GM23338 (cell line): ENCODE measurements around the gene TRPM2. TPM values are rescaled to one million over a fixed set of nuclear protein-coding genes. Genes with fewer than 3 reads are reported as not detected.

ENCODE experiments used
- ATAC-seq: fragments of 200-7000 bp; cut with Tn5 transposase; 3 replicates; pipeline ENCODE4 v1.9.1; 2020
- DNase-seq: peaks from one replicate; pipeline ENCODE4 v3.0.0-alpha.2; 2015; ENCODE audit warnings: low spot score
- H2AFZ ChIP-seq: fragments of 200-600 bp; sonication (generic); 2 replicates; pipeline ENCODE4 v1.8.0; 2016; ENCODE audit warnings: antibody characterized with exemption, mild to moderate bottlenecking, moderate library complexity
- H3F3A ChIP-seq: fragments of 200-600 bp; sonication (generic); replicated peaks from 2 replicates; pipeline ENCODE4 v1.8.0; 2017; ENCODE audit warnings: antibody characterized with exemption, mixed run types, low read depth
- H3K27ac ChIP-seq: fragments of 200-600 bp; sonication (generic); 2 replicates; pipeline ENCODE4 v1.6.1; 2016; ENCODE audit warnings: low read depth
- H3K27me3 ChIP-seq: fragments of 200-600 bp; sonication (generic); 2 replicates; pipeline ENCODE4 v1.8.0; 2016; ENCODE audit warnings: mild to moderate bottlenecking, mixed run types, moderate library complexity; ENCODE audit not compliant: insufficient read depth
- H3K36me3 ChIP-seq: fragments of 200-600 bp; sonication (generic); 2 replicates; pipeline ENCODE4 v1.8.0; 2016; ENCODE audit warnings: mild to moderate bottlenecking; ENCODE audit not compliant: insufficient read depth
- H3K4me1 ChIP-seq: fragments of 200-600 bp; sonication (generic); 2 replicates; pipeline ENCODE4 v1.8.0; 2016; ENCODE audit warnings: mild to moderate bottlenecking, moderate library complexity; ENCODE audit not compliant: insufficient read depth
- H3K4me2 ChIP-seq: fragments of 200-600 bp; sonication (generic); 2 replicates; pipeline ENCODE4 v1.7.1; 2017; ENCODE audit warnings: mixed run types
- H3K4me3 ChIP-seq: fragments of 200-600 bp; sonication (generic); 2 replicates; pipeline ENCODE4 v1.6.1; 2016; ENCODE audit warnings: mixed run types
- H3K79me2 ChIP-seq: fragments of 200-600 bp; sonication (generic); replicated peaks from 2 replicates; pipeline ENCODE4 v1.8.0; 2017; ENCODE audit warnings: mild to moderate bottlenecking; ENCODE audit not compliant: insufficient read depth
- H3K9me2 ChIP-seq: fragments of 200-600 bp; sonication (generic); 2 replicates; pipeline ENCODE4 v1.8.0; 2017; ENCODE audit not compliant: insufficient read depth
- H4K20me1 ChIP-seq: fragments of 200-600 bp; sonication (generic); replicated peaks from 2 replicates; pipeline ENCODE4 v1.8.0; 2017; ENCODE audit warnings: mild to moderate bottlenecking; ENCODE audit not compliant: insufficient read depth
- H3K27ac Mint-ChIP-seq: 2 replicates; pipeline ENCODE4 v1.8.0; 2020; ENCODE audit warnings: inconsistent platforms, mild to moderate bottlenecking, moderate library complexity, mixed read lengths
- H3K27me3 Mint-ChIP-seq: 3 replicates; pipeline ENCODE4 v1.8.0; 2022; ENCODE audit warnings: low read depth, mild to moderate bottlenecking, moderate library complexity, mixed read lengths, inconsistent platforms; ENCODE audit not compliant: insufficient read depth, poor library complexity
- H3K36me3 Mint-ChIP-seq: 3 replicates; pipeline ENCODE4 v1.8.0; 2021; ENCODE audit warnings: low read depth, mild to moderate bottlenecking, inconsistent platforms, moderate library complexity, mixed read lengths
- H3K4me1 Mint-ChIP-seq: 3 replicates; pipeline ENCODE4 v1.8.0; 2020; ENCODE audit warnings: mild to moderate bottlenecking, inconsistent platforms, mixed read lengths
- H3K4me3 Mint-ChIP-seq: 3 replicates; pipeline ENCODE4 v1.8.0; 2021; ENCODE audit warnings: moderate library complexity, mild to moderate bottlenecking, inconsistent platforms, mixed read lengths
- H3K9me3 Mint-ChIP-seq: 3 replicates; pipeline ENCODE4 v1.8.0; 2020; ENCODE audit warnings: moderate library complexity, mild to moderate bottlenecking, inconsistent platforms, mixed read lengths
- EZH2phosphoT487 ChIP-seq: fragments of 200-600 bp; sonication (generic); IDR thresholded peaks from one replicate; pipeline ENCODE4 v1.8.1; 2018; ENCODE audit warnings: antibody characterized with exemption; ENCODE audit not compliant: unreplicated experiment
- JUNB ChIP-seq: IDR thresholded peaks from one replicate; pipeline ENCODE4 v1.6.1; 2016; ENCODE audit warnings: antibody characterized with exemption; ENCODE audit not compliant: unreplicated experiment
- NANOG ChIP-seq: IDR thresholded peaks from 2 replicates; pipeline ENCODE4 v1.6.1; 2016; ENCODE audit warnings: antibody characterized with exemption, borderline replicate concordance
- POLR2AphosphoS5 ChIP-seq: IDR thresholded peaks from 2 replicates; pipeline ENCODE4 v1.6.1; 2016; ENCODE audit warnings: antibody characterized with exemption, low read depth
- STAT1 ChIP-seq: IDR thresholded peaks from one replicate; pipeline ENCODE4 v1.6.1; 2016; ENCODE audit warnings: antibody characterized with exemption; ENCODE audit not compliant: unreplicated experiment
- ZNF114 ChIP-seq: fragments of 250-450 bp; sonication (Bioruptor Pico); IDR thresholded peaks from 2 replicates; pipeline ENCODE4 v1.5.0; 2020; ENCODE audit warnings: mild to moderate bottlenecking, moderate library complexity
- ZNF462 ChIP-seq: fragments of 250-450 bp; sonication (Bioruptor Pico); IDR thresholded peaks from 2 replicates; pipeline ENCODE4 v1.5.0; 2020; ENCODE audit warnings: mild to moderate bottlenecking, moderate library complexity
- polyA plus RNA-seq: library from polyadenylated mRNA; unstranded; fragments of >200 nt; fragmentation: Nextera tagmentation; extraction: Ambion mirVana; gene quantifications from 2 replicates; pipeline ENCODE4 v1.2.1, GENCODE V29; 2016
- total RNA-seq: library from RNA; depleted of rRNA; stranded (reverse); fragments of >200 nt; shearing (Covaris generic); gene quantifications from 2 replicates; pipeline ENCODE4 v1.2.3, GENCODE V29; 2014
- TF ChIP-seq, protein P1 (sequence below): IDR thresholded peaks from 2 replicates; pipeline ENCODE4 v1.6.1; 2016; ENCODE audit warnings: antibody characterized with exemption

The TRPM2 gene
- total and polyA plus RNA-seq, 2 experiments from 2014 or later = 0.53 to 0.83 TPM

DNA sequence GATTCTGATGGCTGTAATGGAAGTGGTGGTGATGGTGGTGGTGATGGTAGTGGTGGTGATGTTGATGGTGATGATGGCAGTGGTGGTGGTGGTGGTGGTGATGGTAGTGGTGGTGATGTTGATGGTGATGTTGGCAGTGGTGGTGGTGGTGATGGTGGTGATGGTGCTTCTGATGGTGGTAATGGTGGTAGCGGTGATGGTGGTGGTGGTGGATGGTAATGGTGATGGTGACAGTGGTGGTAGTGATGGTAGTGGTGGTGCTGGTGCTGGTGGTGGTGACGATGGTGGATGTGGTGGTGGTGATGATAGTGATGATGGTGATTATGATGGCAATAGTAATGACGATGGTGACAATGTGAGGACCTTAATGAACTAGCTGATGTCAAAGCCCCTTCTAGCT lies 66.3 kb downstream of the TRPM2 start (continued):
- TF ChIP-seq ZNF462 (CRISPR knock-in tag) (no peak), ZNF114 (CRISPR knock-in tag) (no peak), NANOG (no peak), EZH2phosphoT487 (no peak), JUNB (no peak)

- Histone ChIP-seq H3K9me2 (no peaks in the 10 kb centered on the region), H3K36me3 (no peaks in the 10 kb centered on the region), H3K4me3 (no peak overlapping the region), H3K4me1 (no peaks in the 10 kb centered on the region), H2AFZ (no peak overlapping the region), H3K4me2 (no peak overlapping the region), H3F3A (no peaks in the 10 kb centered on the region), H3K79me2 (no peaks in the 10 kb centered on the region), H3K27me3 (no peaks in the 10 kb centered on the region), H4K20me1 (no peaks in the 10 kb centered on the region), H3K27ac (no peak overlapping the region)
- TF ChIP-seq EZH2phosphoT487 (no peak), ZNF114 (CRISPR knock-in tag) (no peak), STAT1 (no peak), NANOG (no peak), POLR2AphosphoS5 (no peak), JUNB (no peak)
- TF ChIP-seq, protein P1, sequence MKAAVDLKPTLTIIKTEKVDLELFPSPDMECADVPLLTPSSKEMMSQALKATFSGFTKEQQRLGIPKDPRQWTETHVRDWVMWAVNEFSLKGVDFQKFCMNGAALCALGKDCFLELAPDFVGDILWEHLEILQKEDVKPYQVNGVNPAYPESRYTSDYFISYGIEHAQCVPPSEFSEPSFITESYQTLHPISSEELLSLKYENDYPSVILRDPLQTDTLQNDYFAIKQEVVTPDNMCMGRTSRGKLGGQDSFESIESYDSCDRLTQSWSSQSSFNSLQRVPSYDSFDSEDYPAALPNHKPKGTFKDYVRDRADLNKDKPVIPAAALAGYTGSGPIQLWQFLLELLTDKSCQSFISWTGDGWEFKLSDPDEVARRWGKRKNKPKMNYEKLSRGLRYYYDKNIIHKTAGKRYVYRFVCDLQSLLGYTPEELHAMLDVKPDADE = no peak
- ATAC-seq (no peak), DNase-seq (no peak)
- Mint-ChIP-seq H3K27ac (no peak overlapping the region), H3K27me3 (peaks cover 4% of the 10 kb centered on the region), H3K36me3 (peaks cover 14% of the 10 kb centered on the region), H3K9me3 (peaks cover 27% of the 10 kb centered on the region), H3K4me3 (no peak overlapping the region), H3K4me1 (peaks cover 3% of the 10 kb centered on the region; the same call in 1 of the 3 replicates)
These were observed 67.2 kb downstream of the TRPM2 start for GRCh38 chr21:44420416-44421205.
